ENCODE measurements around the gene STAT1. TPM values are rescaled to one million over a fixed set of nuclear protein-coding genes. Genes with fewer than 3 reads are reported as not detected.

Gene STAT1
- total and polyA plus RNA-seq, 10 of the 15 experiments (the other 5 are each of a cell fraction or from before 2014, with no cell fraction given) = 81.8 to 398 (median 307) TPM

DNA sequence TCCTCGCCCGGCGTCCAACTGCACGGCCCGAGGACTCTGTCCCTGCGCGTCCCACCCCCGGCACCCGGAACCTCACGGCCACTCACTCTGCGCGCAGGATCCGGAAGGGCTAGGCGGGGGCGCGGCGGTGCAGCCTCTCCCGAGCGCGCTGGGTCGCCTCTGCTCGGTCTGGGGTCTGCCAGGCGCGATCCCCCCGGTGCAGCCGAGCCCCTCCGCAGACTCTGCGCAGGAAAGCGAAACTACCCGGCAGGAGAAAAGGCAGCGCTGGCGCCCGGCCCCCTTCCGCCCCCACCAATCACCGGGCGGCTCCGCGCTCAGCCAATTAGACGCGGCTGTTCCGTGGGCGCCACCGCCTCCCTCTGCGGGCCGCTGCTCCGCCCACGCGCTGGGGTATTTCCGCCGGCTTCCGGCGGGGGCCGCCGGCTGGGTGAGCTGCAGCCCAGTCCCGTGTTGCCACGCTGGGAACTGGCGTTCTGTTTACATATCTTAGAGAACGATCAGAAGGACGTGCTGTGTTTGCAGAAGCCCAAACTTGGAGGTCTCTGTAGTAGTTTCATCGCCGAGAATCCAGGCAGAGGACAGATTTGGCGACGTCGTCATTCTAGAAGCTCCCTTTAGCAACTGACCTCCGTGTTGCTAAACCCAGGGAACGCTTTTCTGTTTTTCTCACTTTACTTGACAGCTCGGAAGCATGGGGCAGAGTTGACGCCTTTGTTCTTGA is at the start of gene STAT1 (continued):
- TF ChIP-seq RUNX3 (IDR thresholded peaks at IDR 0.05; ENCODE audit: low read length) (peak; percentile 92), SRF (IDR thresholded peaks at IDR 0.05; ENCODE audit: low read depth in 2 of 2, low read length in 2 of 2) (no peak; a peak in 1 of 4 replicates), BCL11A (IDR thresholded peaks at IDR 0.05; ENCODE audit: low read depth, low read length) (peak; percentile 76), BHLHE40 (IDR thresholded peaks at IDR 0.05; ENCODE audit: borderline replicate concordance in 1 of 2, low read depth in 2 of 2, low read length in 1 of 2) (peak; percentile 88 to 93), CEBPB (IDR thresholded peaks at IDR 0.05; ENCODE audit: borderline replicate concordance in 1 of 2, low read depth in 2 of 2, low read length in 2 of 2) (no peak), PML (IDR thresholded peaks at IDR 0.05; ENCODE audit: low read length) (peak; percentile 98), MEF2B (IDR thresholded peaks at IDR 0.05; ENCODE audit: partially characterized antibody, poor library complexity, severe bottlenecking) (peak; percentile 56), SP1 (IDR thresholded peaks at IDR 0.05; ENCODE audit: low read depth, low read length) (peak; percentile 93), TAF1 (IDR thresholded peaks at IDR 0.05; ENCODE audit: borderline replicate concordance, low read depth, low read length) (peak; percentile 99), RCOR1 (conservative IDR thresholded peaks at IDR 0.05; ENCODE audit: low read depth, low read length) (peak; percentile 88; the same call in 1 of the 2 replicates), KAT2A (conservative IDR thresholded peaks at IDR 0.05; ENCODE audit: control insufficient read depth, low read depth, low read length) (no peak), ZNF24 (IDR thresholded peaks at IDR 0.05) (no peak), SIX5 (IDR thresholded peaks at IDR 0.05; ENCODE audit: low read depth, low read length, severe bottlenecking) (peak; percentile 12), POLR2AphosphoS2 (IDR thresholded peaks at IDR 0.05; ENCODE audit: low read depth, low read length) (peak; percentile 97), SUPT20H (IDR thresholded peaks at IDR 0.05; ENCODE audit: borderline replicate concordance, control insufficient read depth, low read depth, low read length) (no peak), RBBP5 (conservative IDR thresholded peaks at IDR 0.05) (no peak), EP300 (IDR thresholded peaks at IDR 0.05; ENCODE audit: borderline replicate concordance in 1 of 2, control insufficient read depth in 1 of 2, low read depth in 2 of 2, low read length in 2 of 2) (peak; percentile 75 to 100)
- TF ChIP-seq, protein P1, sequence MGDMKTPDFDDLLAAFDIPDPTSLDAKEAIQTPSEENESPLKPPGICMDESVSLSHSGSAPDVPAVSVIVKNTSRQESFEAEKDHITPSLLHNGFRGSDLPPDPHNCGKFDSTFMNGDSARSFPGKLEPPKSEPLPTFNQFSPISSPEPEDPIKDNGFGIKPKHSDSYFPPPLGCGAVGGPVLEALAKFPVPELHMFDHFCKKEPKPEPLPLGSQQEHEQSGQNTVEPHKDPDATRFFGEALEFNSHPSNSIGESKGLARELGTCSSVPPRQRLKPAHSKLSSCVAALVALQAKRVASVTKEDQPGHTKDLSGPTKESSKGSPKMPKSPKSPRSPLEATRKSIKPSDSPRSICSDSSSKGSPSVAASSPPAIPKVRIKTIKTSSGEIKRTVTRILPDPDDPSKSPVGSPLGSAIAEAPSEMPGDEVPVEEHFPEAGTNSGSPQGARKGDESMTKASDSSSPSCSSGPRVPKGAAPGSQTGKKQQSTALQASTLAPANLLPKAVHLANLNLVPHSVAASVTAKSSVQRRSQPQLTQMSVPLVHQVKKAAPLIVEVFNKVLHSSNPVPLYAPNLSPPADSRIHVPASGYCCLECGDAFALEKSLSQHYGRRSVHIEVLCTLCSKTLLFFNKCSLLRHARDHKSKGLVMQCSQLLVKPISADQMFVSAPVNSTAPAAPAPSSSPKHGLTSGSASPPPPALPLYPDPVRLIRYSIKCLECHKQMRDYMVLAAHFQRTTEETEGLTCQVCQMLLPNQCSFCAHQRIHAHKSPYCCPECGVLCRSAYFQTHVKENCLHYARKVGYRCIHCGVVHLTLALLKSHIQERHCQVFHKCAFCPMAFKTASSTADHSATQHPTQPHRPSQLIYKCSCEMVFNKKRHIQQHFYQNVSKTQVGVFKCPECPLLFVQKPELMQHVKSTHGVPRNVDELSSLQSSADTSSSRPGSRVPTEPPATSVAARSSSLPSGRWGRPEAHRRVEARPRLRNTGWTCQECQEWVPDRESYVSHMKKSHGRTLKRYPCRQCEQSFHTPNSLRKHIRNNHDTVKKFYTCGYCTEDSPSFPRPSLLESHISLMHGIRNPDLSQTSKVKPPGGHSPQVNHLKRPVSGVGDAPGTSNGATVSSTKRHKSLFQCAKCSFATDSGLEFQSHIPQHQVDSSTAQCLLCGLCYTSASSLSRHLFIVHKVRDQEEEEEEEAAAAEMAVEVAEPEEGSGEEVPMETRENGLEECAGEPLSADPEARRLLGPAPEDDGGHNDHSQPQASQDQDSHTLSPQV (IDR thresholded peaks at IDR 0.05) = no peak
- TF ChIP-seq, protein P2, sequence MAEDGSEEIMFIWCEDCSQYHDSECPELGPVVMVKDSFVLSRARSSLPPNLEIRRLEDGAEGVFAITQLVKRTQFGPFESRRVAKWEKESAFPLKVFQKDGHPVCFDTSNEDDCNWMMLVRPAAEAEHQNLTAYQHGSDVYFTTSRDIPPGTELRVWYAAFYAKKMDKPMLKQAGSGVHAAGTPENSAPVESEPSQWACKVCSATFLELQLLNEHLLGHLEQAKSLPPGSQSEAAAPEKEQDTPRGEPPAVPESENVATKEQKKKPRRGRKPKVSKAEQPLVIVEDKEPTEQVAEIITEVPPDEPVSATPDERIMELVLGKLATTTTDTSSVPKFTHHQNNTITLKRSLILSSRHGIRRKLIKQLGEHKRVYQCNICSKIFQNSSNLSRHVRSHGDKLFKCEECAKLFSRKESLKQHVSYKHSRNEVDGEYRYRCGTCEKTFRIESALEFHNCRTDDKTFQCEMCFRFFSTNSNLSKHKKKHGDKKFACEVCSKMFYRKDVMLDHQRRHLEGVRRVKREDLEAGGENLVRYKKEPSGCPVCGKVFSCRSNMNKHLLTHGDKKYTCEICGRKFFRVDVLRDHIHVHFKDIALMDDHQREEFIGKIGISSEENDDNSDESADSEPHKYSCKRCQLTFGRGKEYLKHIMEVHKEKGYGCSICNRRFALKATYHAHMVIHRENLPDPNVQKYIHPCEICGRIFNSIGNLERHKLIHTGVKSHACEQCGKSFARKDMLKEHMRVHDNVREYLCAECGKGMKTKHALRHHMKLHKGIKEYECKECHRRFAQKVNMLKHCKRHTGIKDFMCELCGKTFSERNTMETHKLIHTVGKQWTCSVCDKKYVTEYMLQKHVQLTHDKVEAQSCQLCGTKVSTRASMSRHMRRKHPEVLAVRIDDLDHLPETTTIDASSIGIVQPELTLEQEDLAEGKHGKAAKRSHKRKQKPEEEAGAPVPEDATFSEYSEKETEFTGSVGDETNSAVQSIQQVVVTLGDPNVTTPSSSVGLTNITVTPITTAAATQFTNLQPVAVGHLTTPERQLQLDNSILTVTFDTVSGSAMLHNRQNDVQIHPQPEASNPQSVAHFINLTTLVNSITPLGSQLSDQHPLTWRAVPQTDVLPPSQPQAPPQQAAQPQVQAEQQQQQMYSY (CRISPR knock-in tag; IDR thresholded peaks at IDR 0.05) = no peak
- TF ChIP-seq, protein P3, sequence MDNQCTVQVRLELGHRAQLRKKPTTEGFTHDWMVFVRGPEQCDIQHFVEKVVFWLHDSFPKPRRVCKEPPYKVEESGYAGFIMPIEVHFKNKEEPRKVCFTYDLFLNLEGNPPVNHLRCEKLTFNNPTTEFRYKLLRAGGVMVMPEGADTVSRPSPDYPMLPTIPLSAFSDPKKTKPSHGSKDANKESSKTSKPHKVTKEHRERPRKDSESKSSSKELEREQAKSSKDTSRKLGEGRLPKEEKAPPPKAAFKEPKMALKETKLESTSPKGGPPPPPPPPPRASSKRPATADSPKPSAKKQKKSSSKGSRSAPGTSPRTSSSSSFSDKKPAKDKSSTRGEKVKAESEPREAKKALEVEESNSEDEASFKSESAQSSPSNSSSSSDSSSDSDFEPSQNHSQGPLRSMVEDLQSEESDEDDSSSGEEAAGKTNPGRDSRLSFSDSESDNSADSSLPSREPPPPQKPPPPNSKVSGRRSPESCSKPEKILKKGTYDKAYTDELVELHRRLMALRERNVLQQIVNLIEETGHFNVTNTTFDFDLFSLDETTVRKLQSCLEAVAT (IDR thresholded peaks at IDR 0.05) = peak; percentile 63; the same call in 1 of the 2 replicates

Data from GM12878 (cell line).